Choroid plexus epithelial cell (primary cell): ENCODE measurements around the gene SCD.

ENCODE experiments used
- DNase-seq: peaks from one replicate; pipeline ENCODE4 v3.0.0-alpha.2; 2010; ENCODE audit warnings: low read depth
- H3K4me3 ChIP-seq: 2 replicates; pipeline ENCODE4 v1.5.1; 2011; ENCODE audit warnings: low read depth, mild to moderate bottlenecking, control low read depth, low read length, moderate library complexity
- CTCF ChIP-seq: conservative IDR thresholded peaks from 2 replicates; pipeline ENCODE4 v1.5.1; 2011; ENCODE audit warnings: low read depth, mild to moderate bottlenecking, control low read depth, inconsistent platforms, low read length, moderate library complexity

SCD gene

GRCh38 chr10:100339236-100339635, 7.8 kb upstream of the SCD start:
- TF ChIP-seq CTCF = no peak
- no peak overlapping the region for H3K4me3 ChIP-seq
- no peak for DNase-seq

GRCh38 chr10:100340948-100341847, 5.8 kb upstream of the SCD start:
- no peak for DNase-seq
- TF ChIP-seq CTCF = no peak
- no peak overlapping the region for H3K4me3 ChIP-seq

- TF ChIP-seq CTCF = peak; percentile 89
- peak; percentile 84 for DNase-seq
- no peak overlapping the region for H3K4me3 ChIP-seq
Observed at GRCh38 chr10:100341953-100342626, 4.9 kb upstream of the SCD start.

- DNase-seq = no peak
- TF ChIP-seq CTCF = no peak
- no peak overlapping the region for H3K4me3 ChIP-seq
Observed at GRCh38 chr10:100342627-100342972, 4.4 kb upstream of the SCD start.

GRCh38 chr10:100344241-100344788, 2.7 kb upstream of the SCD start:
- TF ChIP-seq CTCF = no peak
- DNase-seq = no peak
- H3K4me3 ChIP-seq = no peak overlapping the region

GRCh38 chr10:100345570-100346330, 1.3 kb upstream of the SCD start:
- TF ChIP-seq CTCF = no peak
- DNase-seq = peak; percentile 83
- H3K4me3 ChIP-seq = peak overlapping the region; percentile 89
